Measurements from ENCODE around the gene CDK5R1.

- TF ChIP-seq POLR2A (IDR thresholded peaks at IDR 0.05) = no peak
- TF ChIP-seq CTCF (IDR thresholded peaks at IDR 0.05) = no peak
Measured at GRCh38 chr17:32453370-32453769, 33.4 kb upstream of the CDK5R1 start.

All from body of pancreas (tissue), 4 donors.